GM23338 (cell line): ENCODE data around the gene CD93. TPM values are rescaled to one million over a fixed set of nuclear protein-coding genes. Genes with fewer than 3 reads are reported as not detected.

Source experiments
- ATAC-seq: fragments of 200-7000 bp; cut with Tn5 transposase; 3 replicates; pipeline ENCODE4 v1.9.1; 2020
- DNase-seq: peaks from one replicate; pipeline ENCODE4 v3.0.0-alpha.2; 2015; ENCODE audit warnings: low spot score
- H2AFZ ChIP-seq: fragments of 200-600 bp; sonication (generic); 2 replicates; pipeline ENCODE4 v1.8.0; 2016; ENCODE audit warnings: antibody characterized with exemption, mild to moderate bottlenecking, moderate library complexity
- H3F3A ChIP-seq: fragments of 200-600 bp; sonication (generic); replicated peaks from 2 replicates; pipeline ENCODE4 v1.8.0; 2017; ENCODE audit warnings: antibody characterized with exemption, mixed run types, low read depth
- H3K27ac ChIP-seq: fragments of 200-600 bp; sonication (generic); 2 replicates; pipeline ENCODE4 v1.6.1; 2016; ENCODE audit warnings: low read depth
- H3K27me3 ChIP-seq: fragments of 200-600 bp; sonication (generic); 2 replicates; pipeline ENCODE4 v1.8.0; 2016; ENCODE audit warnings: mild to moderate bottlenecking, mixed run types, moderate library complexity; ENCODE audit not compliant: insufficient read depth
- H3K36me3 ChIP-seq: fragments of 200-600 bp; sonication (generic); 2 replicates; pipeline ENCODE4 v1.8.0; 2016; ENCODE audit warnings: mild to moderate bottlenecking; ENCODE audit not compliant: insufficient read depth
- H3K4me1 ChIP-seq: fragments of 200-600 bp; sonication (generic); 2 replicates; pipeline ENCODE4 v1.8.0; 2016; ENCODE audit warnings: mild to moderate bottlenecking, moderate library complexity; ENCODE audit not compliant: insufficient read depth
- H3K4me2 ChIP-seq: fragments of 200-600 bp; sonication (generic); 2 replicates; pipeline ENCODE4 v1.7.1; 2017; ENCODE audit warnings: mixed run types
- H3K4me3 ChIP-seq: fragments of 200-600 bp; sonication (generic); 2 replicates; pipeline ENCODE4 v1.6.1; 2016; ENCODE audit warnings: mixed run types
- H3K79me2 ChIP-seq: fragments of 200-600 bp; sonication (generic); replicated peaks from 2 replicates; pipeline ENCODE4 v1.8.0; 2017; ENCODE audit warnings: mild to moderate bottlenecking; ENCODE audit not compliant: insufficient read depth
- H3K9me2 ChIP-seq: fragments of 200-600 bp; sonication (generic); 2 replicates; pipeline ENCODE4 v1.8.0; 2017; ENCODE audit not compliant: insufficient read depth
- H4K20me1 ChIP-seq: fragments of 200-600 bp; sonication (generic); replicated peaks from 2 replicates; pipeline ENCODE4 v1.8.0; 2017; ENCODE audit warnings: mild to moderate bottlenecking; ENCODE audit not compliant: insufficient read depth
- H3K27ac Mint-ChIP-seq: 2 replicates; pipeline ENCODE4 v1.8.0; 2020; ENCODE audit warnings: inconsistent platforms, mild to moderate bottlenecking, moderate library complexity, mixed read lengths
- H3K27me3 Mint-ChIP-seq: 3 replicates; pipeline ENCODE4 v1.8.0; 2022; ENCODE audit warnings: low read depth, mild to moderate bottlenecking, moderate library complexity, mixed read lengths, inconsistent platforms; ENCODE audit not compliant: insufficient read depth, poor library complexity
- H3K36me3 Mint-ChIP-seq: 3 replicates; pipeline ENCODE4 v1.8.0; 2021; ENCODE audit warnings: low read depth, mild to moderate bottlenecking, inconsistent platforms, moderate library complexity, mixed read lengths
- H3K4me1 Mint-ChIP-seq: 3 replicates; pipeline ENCODE4 v1.8.0; 2020; ENCODE audit warnings: mild to moderate bottlenecking, inconsistent platforms, mixed read lengths
- H3K4me3 Mint-ChIP-seq: 3 replicates; pipeline ENCODE4 v1.8.0; 2021; ENCODE audit warnings: moderate library complexity, mild to moderate bottlenecking, inconsistent platforms, mixed read lengths
- H3K9me3 Mint-ChIP-seq: 3 replicates; pipeline ENCODE4 v1.8.0; 2020; ENCODE audit warnings: moderate library complexity, mild to moderate bottlenecking, inconsistent platforms, mixed read lengths
- CREB1 ChIP-seq: fragments of 250-450 bp; sonication (Bioruptor Pico); IDR thresholded peaks from 2 replicates; pipeline ENCODE4 v1.5.0; 2020; ENCODE audit warnings: low read depth, mild to moderate bottlenecking, moderate library complexity
- ETS1 ChIP-seq: IDR thresholded peaks from 2 replicates; pipeline ENCODE4 v1.6.1; 2016; ENCODE audit warnings: antibody characterized with exemption
- EZH2 ChIP-seq: fragments of 200-600 bp; sonication (generic); IDR thresholded peaks from one replicate; pipeline ENCODE4 v1.8.0; 2017; ENCODE audit warnings: antibody characterized with exemption, mild to moderate bottlenecking, low read depth; ENCODE audit not compliant: unreplicated experiment
- EZH2phosphoT487 ChIP-seq: fragments of 200-600 bp; sonication (generic); IDR thresholded peaks from one replicate; pipeline ENCODE4 v1.8.1; 2018; ENCODE audit warnings: antibody characterized with exemption; ENCODE audit not compliant: unreplicated experiment
- JUNB ChIP-seq: IDR thresholded peaks from one replicate; pipeline ENCODE4 v1.6.1; 2016; ENCODE audit warnings: antibody characterized with exemption; ENCODE audit not compliant: unreplicated experiment
- POLR2AphosphoS5 ChIP-seq: IDR thresholded peaks from 2 replicates; pipeline ENCODE4 v1.6.1; 2016; ENCODE audit warnings: antibody characterized with exemption, low read depth
- ZNF462 ChIP-seq: fragments of 250-450 bp; sonication (Bioruptor Pico); IDR thresholded peaks from 2 replicates; pipeline ENCODE4 v1.5.0; 2020; ENCODE audit warnings: mild to moderate bottlenecking, moderate library complexity
- polyA plus RNA-seq: library from polyadenylated mRNA; unstranded; fragments of >200 nt; fragmentation: Nextera tagmentation; extraction: Ambion mirVana; gene quantifications from 2 replicates; pipeline ENCODE4 v1.2.1, GENCODE V29; 2016
- total RNA-seq: library from RNA; depleted of rRNA; stranded (reverse); fragments of >200 nt; shearing (Covaris generic); gene quantifications from 2 replicates; pipeline ENCODE4 v1.2.3, GENCODE V29; 2014
- TF ChIP-seq, protein P1 (sequence below), 2 experiments: fragments of 200-600 bp in 1 of 2; sonication (generic) in 1 of 2; conservative IDR thresholded peaks; 2 replicates each; pipeline versions ENCODE4 v1.5.1 to v1.6.1; 2016 to 2017; ENCODE audit warnings: antibody characterized with exemption in 2 of 2, low read depth in 2 of 2, mild to moderate bottlenecking in 2 of 2, moderate library complexity in 1 of 2
- TF ChIP-seq, protein P2 (sequence below): IDR thresholded peaks from one replicate; pipeline ENCODE4 v1.6.1; 2018; ENCODE audit warnings: antibody characterized with exemption; ENCODE audit not compliant: unreplicated experiment

The CD93 gene
- total and polyA plus RNA-seq, 2 experiments from 2014 or later = 0.03 TPM; not detected in 1

- TF ChIP-seq ETS1 (no peak), JUNB (no peak)
Observed at GRCh38 chr20:23065266-23066201, 20.6 kb downstream of the CD93 start (continued).

- Mint-ChIP-seq H3K9me3 (no peaks in the 10 kb centered on the region), H3K4me1 (peaks cover 24% of the 10 kb centered on the region), H3K27me3 (peaks cover 2% of the 10 kb centered on the region), H3K4me3 (no peak overlapping the region), H3K36me3 (no peaks in the 10 kb centered on the region), H3K27ac (no peak overlapping the region)
- Histone ChIP-seq H3K79me2 (no peaks in the 10 kb centered on the region), H3K27ac (no peak overlapping the region), H3K4me1 (peaks cover 24% of the 10 kb centered on the region), H4K20me1 (no peaks in the 10 kb centered on the region), H3K27me3 (no peaks in the 10 kb centered on the region), H3K4me3 (no peak overlapping the region), H2AFZ (peak overlapping the region; percentile 38; the same call in 1 of the 2 replicates), H3K4me2 (peak overlapping the region; percentile 58), H3F3A (no peaks in the 10 kb centered on the region), H3K9me2 (peaks cover 15% of the 10 kb centered on the region), H3K36me3 (no peaks in the 10 kb centered on the region)
- DNase-seq = no peak
- no peak for ATAC-seq
- TF ChIP-seq, protein P1, sequence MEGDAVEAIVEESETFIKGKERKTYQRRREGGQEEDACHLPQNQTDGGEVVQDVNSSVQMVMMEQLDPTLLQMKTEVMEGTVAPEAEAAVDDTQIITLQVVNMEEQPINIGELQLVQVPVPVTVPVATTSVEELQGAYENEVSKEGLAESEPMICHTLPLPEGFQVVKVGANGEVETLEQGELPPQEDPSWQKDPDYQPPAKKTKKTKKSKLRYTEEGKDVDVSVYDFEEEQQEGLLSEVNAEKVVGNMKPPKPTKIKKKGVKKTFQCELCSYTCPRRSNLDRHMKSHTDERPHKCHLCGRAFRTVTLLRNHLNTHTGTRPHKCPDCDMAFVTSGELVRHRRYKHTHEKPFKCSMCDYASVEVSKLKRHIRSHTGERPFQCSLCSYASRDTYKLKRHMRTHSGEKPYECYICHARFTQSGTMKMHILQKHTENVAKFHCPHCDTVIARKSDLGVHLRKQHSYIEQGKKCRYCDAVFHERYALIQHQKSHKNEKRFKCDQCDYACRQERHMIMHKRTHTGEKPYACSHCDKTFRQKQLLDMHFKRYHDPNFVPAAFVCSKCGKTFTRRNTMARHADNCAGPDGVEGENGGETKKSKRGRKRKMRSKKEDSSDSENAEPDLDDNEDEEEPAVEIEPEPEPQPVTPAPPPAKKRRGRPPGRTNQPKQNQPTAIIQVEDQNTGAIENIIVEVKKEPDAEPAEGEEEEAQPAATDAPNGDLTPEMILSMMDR (conservative IDR thresholded peaks at IDR 0.05; ENCODE audit: low read depth in 2 of 2) = no peak
- TF ChIP-seq ETS1 (no peak), ZNF462 (no peak), JUNB (no peak), POLR2AphosphoS5 (no peak), EZH2phosphoT487 (no peak), CREB1 (no peak), EZH2 (no peak)
- TF ChIP-seq, protein P2, sequence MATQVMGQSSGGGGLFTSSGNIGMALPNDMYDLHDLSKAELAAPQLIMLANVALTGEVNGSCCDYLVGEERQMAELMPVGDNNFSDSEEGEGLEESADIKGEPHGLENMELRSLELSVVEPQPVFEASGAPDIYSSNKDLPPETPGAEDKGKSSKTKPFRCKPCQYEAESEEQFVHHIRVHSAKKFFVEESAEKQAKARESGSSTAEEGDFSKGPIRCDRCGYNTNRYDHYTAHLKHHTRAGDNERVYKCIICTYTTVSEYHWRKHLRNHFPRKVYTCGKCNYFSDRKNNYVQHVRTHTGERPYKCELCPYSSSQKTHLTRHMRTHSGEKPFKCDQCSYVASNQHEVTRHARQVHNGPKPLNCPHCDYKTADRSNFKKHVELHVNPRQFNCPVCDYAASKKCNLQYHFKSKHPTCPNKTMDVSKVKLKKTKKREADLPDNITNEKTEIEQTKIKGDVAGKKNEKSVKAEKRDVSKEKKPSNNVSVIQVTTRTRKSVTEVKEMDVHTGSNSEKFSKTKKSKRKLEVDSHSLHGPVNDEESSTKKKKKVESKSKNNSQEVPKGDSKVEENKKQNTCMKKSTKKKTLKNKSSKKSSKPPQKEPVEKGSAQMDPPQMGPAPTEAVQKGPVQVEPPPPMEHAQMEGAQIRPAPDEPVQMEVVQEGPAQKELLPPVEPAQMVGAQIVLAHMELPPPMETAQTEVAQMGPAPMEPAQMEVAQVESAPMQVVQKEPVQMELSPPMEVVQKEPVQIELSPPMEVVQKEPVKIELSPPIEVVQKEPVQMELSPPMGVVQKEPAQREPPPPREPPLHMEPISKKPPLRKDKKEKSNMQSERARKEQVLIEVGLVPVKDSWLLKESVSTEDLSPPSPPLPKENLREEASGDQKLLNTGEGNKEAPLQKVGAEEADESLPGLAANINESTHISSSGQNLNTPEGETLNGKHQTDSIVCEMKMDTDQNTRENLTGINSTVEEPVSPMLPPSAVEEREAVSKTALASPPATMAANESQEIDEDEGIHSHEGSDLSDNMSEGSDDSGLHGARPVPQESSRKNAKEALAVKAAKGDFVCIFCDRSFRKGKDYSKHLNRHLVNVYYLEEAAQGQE = no peak
Observed at GRCh38 chr20:23063581-23063980, 22.5 kb downstream of the CD93 start.
